Lower leg skin (tissue), 4 donors: ENCODE measurements around the gene PKP2. TPM values are rescaled to one million over a fixed set of nuclear protein-coding genes. Genes with fewer than 3 reads are reported as not detected.
"Not testable (repeated sequence)": the region's sequence is repeated elsewhere in the genome, so short reads cannot be mapped to it uniquely, and the experiment has no call there.

ENCODE experiments used
- DNase-seq, 2 donors: peaks; one replicate each; pipeline ENCODE4 v3.0.0-alpha.2; 2019; ENCODE audit warnings: low spot score in 2 of 2
- H3K4me3 ChIP-seq: fragments of 200-600 bp; sonication (generic); 2 replicates; pipeline ENCODE4 v1.5.1; 2017; ENCODE audit warnings: mild to moderate bottlenecking, low read depth; ENCODE audit not compliant: poor library complexity, severe bottlenecking
- CTCF ChIP-seq, 3 donors: fragments of 450-650 bp; IDR thresholded peaks; one replicate each; pipeline ENCODE4 v1.5.1; 2016; ENCODE audit warnings: antibody characterized with exemption in 3 of 3, mild to moderate bottlenecking in 3 of 3, moderate library complexity in 2 of 3
- POLR2A ChIP-seq, 2 donors: fragments of 450-650 bp; IDR thresholded peaks; one replicate each; pipeline ENCODE4 v1.6.1; 2016 to 2017; ENCODE audit warnings: antibody characterized with exemption in 2 of 2, mild to moderate bottlenecking in 1 of 2, moderate library complexity in 1 of 2
- WGBS, 2 donors: methylation state at CpG; one replicate each; pipeline ENCODE4 v1.1.5; 2018; 5-methylcytosine and 5-hydroxymethylcytosine counted together
- intact Hi-C: fragments of 100-400 bp; cut with DNase I; formaldehyde crosslinking; loops from one replicate; pipeline ENCODE4 v1.15.0; 2023; ENCODE audit warnings: low total_unique reads
- total RNA-seq, 4 donors: library from RNA; depleted of rRNA; stranded (reverse); fragments of >200 nt; gene quantifications; one replicate each; pipeline ENCODE4 v1.1.0, GENCODE V29; 2016

Gene PKP2
- total RNA-seq, 4 donors from 2014 or later, result 7.5 to 10.5 (median 9.2) TPM

GRCh38 chr12:32893458-32893857, 3.1 kb downstream of the PKP2 start:
- WGBS, 2 donors, result 22 to 26% methylated on average over 2 of the region's 2 CpGs
- TF ChIP-seq POLR2A (IDR thresholded peaks at IDR 0.05), result no peak
- no peak for TF ChIP-seq CTCF (IDR thresholded peaks at IDR 0.05)
- H3K4me3 ChIP-seq, result no peak overlapping the region
- DNase-seq, result no peak
- intact Hi-C loops, result no loop called here

GRCh38 chr12:32893043-32893442, 3.5 kb downstream of the PKP2 start:
- TF ChIP-seq CTCF (IDR thresholded peaks at IDR 0.05) (no peak), POLR2A (IDR thresholded peaks at IDR 0.05) (no peak)
- WGBS, 2 donors, result 21 to 37% methylated on average over 2 of the region's 2 CpGs
- intact Hi-C loops, result no loop called here
- no peak overlapping the region for H3K4me3 ChIP-seq
- DNase-seq, result no peak

- DNase-seq, intact Hi-C loops, H3K4me3 ChIP-seq: not testable (repeated sequence)
- 64 to 66% methylated on average over 3 of the region's 3 CpGs for WGBS, 2 donors
These were observed 4.2 kb downstream of the PKP2 start for GRCh38 chr12:32892369-32892768.

GRCh38 chr12:32891956-32892355, 4.6 kb downstream of the PKP2 start:
- DNase-seq, result no peak
- WGBS, 2 donors, result 59 to 60% methylated on average over 5 of the region's 5 CpGs
- intact Hi-C loops, result no loop called here
- TF ChIP-seq CTCF (IDR thresholded peaks at IDR 0.05), result no peak
- no peak for TF ChIP-seq POLR2A (IDR thresholded peaks at IDR 0.05)
- H3K4me3 ChIP-seq, result no peak overlapping the region

- no peak overlapping the region for H3K4me3 ChIP-seq
- intact Hi-C loops, result no loop called here
- whole genome bisulfite sequencing, 2 donors, result 55 to 67% methylated on average over 2 of the region's 2 CpGs
- no peak for DNase-seq
- TF ChIP-seq POLR2A (IDR thresholded peaks at IDR 0.05) (no peak), CTCF (IDR thresholded peaks at IDR 0.05) (no peak)
These were observed 5.1 kb downstream of the PKP2 start for GRCh38 chr12:32891526-32891925.

GRCh38 chr12:32889011-32889760, 7.4 kb downstream of the PKP2 start:
- WGBS, 2 donors, result 66 to 67% methylated on average over 5 of the region's 5 CpGs
- no peak for TF ChIP-seq POLR2A (IDR thresholded peaks at IDR 0.05)
- no peak for TF ChIP-seq CTCF (IDR thresholded peaks at IDR 0.05)
- DNase-seq, result no peak
- no peak overlapping the region for H3K4me3 ChIP-seq
- intact Hi-C loops, result no loop called here
